ENCODE data around the gene KLF15.

GRCh38 chr3:126340596-126340942, 16.6 kb downstream of the KLF15 start:
- no peak for TF ChIP-seq CTCF (IDR thresholded peaks at IDR 0.05 in 2 of 3, conservative IDR thresholded peaks at IDR 0.05 in 1 of 3; ENCODE audit: borderline replicate concordance in 1 of 3, insufficient read depth in 1 of 3, low read depth in 2 of 3, low read length in 2 of 3)
- no peak for TF ChIP-seq POLR2A (IDR thresholded peaks at IDR 0.05; ENCODE audit: borderline replicate concordance, extremely low read depth, insufficient read depth, insufficient read length)
- no peak for TF ChIP-seq POLR2AphosphoS5 (IDR thresholded peaks at IDR 0.05; ENCODE audit: low read depth, low read length)
- TF ChIP-seq SRF (IDR thresholded peaks at IDR 0.05; ENCODE audit: low read depth) = no peak
- TF ChIP-seq ATF3 (IDR thresholded peaks at IDR 0.05) = no peak
- TF ChIP-seq RAD21 (IDR thresholded peaks at IDR 0.05; ENCODE audit: low read depth) = no peak
- TF ChIP-seq TCF7L2 (IDR thresholded peaks at IDR 0.05; ENCODE audit: borderline replicate concordance, extremely low read depth, insufficient read depth, insufficient read length) = no peak
- TF ChIP-seq CEBPB (IDR thresholded peaks at IDR 0.05; ENCODE audit: low read depth) = no peak
- TF ChIP-seq REST (IDR thresholded peaks at IDR 0.05; ENCODE audit: low read depth) = no peak
- TF ChIP-seq EZH2phosphoT487 (IDR thresholded peaks at IDR 0.05; ENCODE audit: borderline replicate concordance) = no peak
- TF ChIP-seq JUND (IDR thresholded peaks at IDR 0.05) = no peak
- no peak for TF ChIP-seq YY1 (IDR thresholded peaks at IDR 0.05; ENCODE audit: extremely low read depth, insufficient replicate concordance, low read depth, low read length)

All from HCT116 (cell line).